Mucosa of rectum (tissue), 2 donors: ENCODE data around the gene OR51F1.
"Not testable (repeated sequence)": the region's sequence is repeated elsewhere in the genome, so short reads cannot be mapped to it uniquely, and the experiment has no call there.

Experiments used
- H3K27ac ChIP-seq, 2 donors: one replicate each; pipeline ENCODE4 v1.7.0; 2013; ENCODE audit warnings: inconsistent platforms in 2 of 2, low read depth in 2 of 2, low read length in 2 of 2
- H3K27me3 ChIP-seq, 2 donors: one replicate each; pipeline ENCODE4 v1.7.0; 2013; ENCODE audit warnings: low read length in 2 of 2; ENCODE audit not compliant: control insufficient read depth in 2 of 2, insufficient read depth in 2 of 2
- H3K36me3 ChIP-seq, 2 donors: one replicate each; pipeline ENCODE4 v1.7.0; 2013; ENCODE audit warnings: low read length in 2 of 2; ENCODE audit not compliant: control insufficient read depth in 2 of 2, insufficient read depth in 2 of 2
- H3K4me1 ChIP-seq, 2 donors: one replicate each; pipeline ENCODE4 v1.7.0; 2013; ENCODE audit warnings: low read length in 2 of 2, mild to moderate bottlenecking in 1 of 2; ENCODE audit not compliant: control insufficient read depth in 2 of 2, insufficient read depth in 2 of 2
- H3K4me3 ChIP-seq, 2 donors: one replicate each; pipeline ENCODE4 v1.7.0; 2013; ENCODE audit warnings: low read length in 2 of 2
- H3K9ac ChIP-seq, 2 donors: one replicate each; pipeline ENCODE4 v1.7.0; 2013; ENCODE audit warnings: low read length in 2 of 2, low read depth in 1 of 2, mild to moderate bottlenecking in 1 of 2
- H3K9me3 ChIP-seq, 2 donors: one replicate each; pipeline ENCODE4 v1.7.0; 2013; ENCODE audit warnings: low read length in 2 of 2; ENCODE audit not compliant: control insufficient read depth in 2 of 2
- donor health status: healthy.
- donor health status: Normal muscosa, but diverticular disease.

The OR51F1 gene

GRCh38 chr11:4763096-4763495 lies 6.6 kb downstream of the OR51F1 start:
- Histone ChIP-seq H3K9ac (no peak overlapping the region), H3K4me1 (no peaks in the 10 kb centered on the region), H3K27me3 (no peaks in the 10 kb centered on the region), H3K36me3 (no peaks in the 10 kb centered on the region), H3K27ac (no peak overlapping the region), H3K9me3 (no peaks in the 10 kb centered on the region), H3K4me3 (no peak overlapping the region)

- Histone ChIP-seq H3K9ac (no peak overlapping the region), H3K36me3 (no peaks in the 10 kb centered on the region), H3K4me1 (no peaks in the 10 kb centered on the region), H3K4me3 (no peak overlapping the region), H3K27me3 (no peaks in the 10 kb centered on the region), H3K9me3 (no peaks in the 10 kb centered on the region), H3K27ac (no peak overlapping the region)
Observed at GRCh38 chr11:4751201-4751600, 18.5 kb downstream of the OR51F1 start.

GRCh38 chr11:4748438-4748837 lies 21.3 kb downstream of the OR51F1 start:
- H3K36me3 ChIP-seq, result no peaks in the 10 kb centered on the region
- H3K4me1 ChIP-seq, result no peaks in the 10 kb centered on the region
- no peak overlapping the region for H3K27ac ChIP-seq
- no peak overlapping the region for H3K9ac ChIP-seq
- no peak overlapping the region for H3K4me3 ChIP-seq
- no peaks in the 10 kb centered on the region for H3K9me3 ChIP-seq
- H3K27me3 ChIP-seq, result no peaks in the 10 kb centered on the region

GRCh38 chr11:4740735-4741134 lies 29.0 kb downstream of the OR51F1 start:
- H3K27me3 ChIP-seq, result no peaks in the 10 kb centered on the region
- no peaks in the 10 kb centered on the region for H3K4me1 ChIP-seq
- no peaks in the 10 kb centered on the region for H3K9me3 ChIP-seq
- H3K4me3 ChIP-seq, result no peak overlapping the region
- no peak overlapping the region for H3K9ac ChIP-seq
- H3K27ac ChIP-seq, result no peak overlapping the region
- no peaks in the 10 kb centered on the region for H3K36me3 ChIP-seq

- no peak overlapping the region for H3K27ac ChIP-seq
- H3K36me3 ChIP-seq, result no peaks in the 10 kb centered on the region
- H3K9ac ChIP-seq, result no peak overlapping the region
- H3K27me3 ChIP-seq, result no peaks in the 10 kb centered on the region
- H3K9me3 ChIP-seq, result no peaks in the 10 kb centered on the region
- no peaks in the 10 kb centered on the region for H3K4me1 ChIP-seq
- H3K4me3 ChIP-seq, result no peak overlapping the region
Observed at GRCh38 chr11:4727171-4727570, 42.6 kb downstream of the OR51F1 start.

GRCh38 chr11:4722616-4723534 lies 46.9 kb downstream of the OR51F1 start:
- not testable (repeated sequence) for H3K27ac ChIP-seq, H3K36me3 ChIP-seq, H3K4me1 ChIP-seq, H3K27me3 ChIP-seq, H3K4me3 ChIP-seq, H3K9ac ChIP-seq, H3K9me3 ChIP-seq
